Coronary artery (tissue), 2 donors: ENCODE data around the gene CD99.
"Not testable (repeated sequence)": the region's sequence is repeated elsewhere in the genome, so short reads cannot be mapped to it uniquely, and the experiment has no call there.

Experiments used
- DNase-seq: peaks from one replicate; pipeline ENCODE4 v3.0.0-alpha.2; 2017; ENCODE audit warnings: low spot score
- H3K27ac ChIP-seq, 2 donors: fragments of 200-600 bp; sonication (generic); one replicate each; pipeline ENCODE4 v1.5.1; 2016 to 2019
- H3K4me3 ChIP-seq: fragments of 200-600 bp; sonication (generic); 2 replicates; pipeline ENCODE4 v1.5.1; 2016; ENCODE audit warnings: mild to moderate bottlenecking, moderate library complexity
- TF ChIP-seq, protein P1 (sequence below): fragments of 200-600 bp; sonication (generic); IDR thresholded peaks from one replicate; pipeline ENCODE4 v1.5.1; 2019; ENCODE audit warnings: antibody characterized with exemption

Gene CD99

GRCh38 chrX:2748815-2749188, 57.7 kb downstream of the CD99 start:
- TF ChIP-seq, protein P1, sequence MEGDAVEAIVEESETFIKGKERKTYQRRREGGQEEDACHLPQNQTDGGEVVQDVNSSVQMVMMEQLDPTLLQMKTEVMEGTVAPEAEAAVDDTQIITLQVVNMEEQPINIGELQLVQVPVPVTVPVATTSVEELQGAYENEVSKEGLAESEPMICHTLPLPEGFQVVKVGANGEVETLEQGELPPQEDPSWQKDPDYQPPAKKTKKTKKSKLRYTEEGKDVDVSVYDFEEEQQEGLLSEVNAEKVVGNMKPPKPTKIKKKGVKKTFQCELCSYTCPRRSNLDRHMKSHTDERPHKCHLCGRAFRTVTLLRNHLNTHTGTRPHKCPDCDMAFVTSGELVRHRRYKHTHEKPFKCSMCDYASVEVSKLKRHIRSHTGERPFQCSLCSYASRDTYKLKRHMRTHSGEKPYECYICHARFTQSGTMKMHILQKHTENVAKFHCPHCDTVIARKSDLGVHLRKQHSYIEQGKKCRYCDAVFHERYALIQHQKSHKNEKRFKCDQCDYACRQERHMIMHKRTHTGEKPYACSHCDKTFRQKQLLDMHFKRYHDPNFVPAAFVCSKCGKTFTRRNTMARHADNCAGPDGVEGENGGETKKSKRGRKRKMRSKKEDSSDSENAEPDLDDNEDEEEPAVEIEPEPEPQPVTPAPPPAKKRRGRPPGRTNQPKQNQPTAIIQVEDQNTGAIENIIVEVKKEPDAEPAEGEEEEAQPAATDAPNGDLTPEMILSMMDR = no peak
- H3K4me3 ChIP-seq = no peak overlapping the region
- DNase-seq = no peak
- no peak overlapping the region for H3K27ac ChIP-seq

DNA sequence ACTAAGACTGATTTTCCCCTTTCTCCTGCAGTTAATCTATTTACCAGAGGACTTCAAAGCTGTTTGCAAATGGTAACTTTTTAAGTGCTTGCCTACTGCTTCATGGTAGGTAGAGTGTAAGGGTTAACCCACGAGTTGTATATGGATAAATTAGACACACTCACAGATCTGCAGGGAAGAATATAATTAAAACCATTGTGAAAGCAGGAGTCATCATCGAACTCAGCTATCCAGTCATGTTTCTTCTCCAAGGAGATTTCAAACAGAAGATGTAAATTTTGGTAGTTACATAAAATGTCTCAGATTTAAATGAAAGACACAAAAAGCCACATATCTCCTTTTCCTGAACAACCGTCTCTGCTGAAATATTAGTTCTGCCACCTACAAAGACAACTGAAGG, 60.2 kb downstream of the CD99 start:
- no peak for DNase-seq
- H3K4me3 ChIP-seq = no peak overlapping the region
- TF ChIP-seq, protein P1 = no peak
- no peak overlapping the region for H3K27ac ChIP-seq

- DNase-seq, H3K4me3 ChIP-seq, H3K27ac ChIP-seq: not testable (repeated sequence)
These were observed 60.8 kb downstream of the CD99 start, which contains the start of gene XG for GRCh38 chrX:2751874-2752300. Gene XG (plus strand): TSS chrX:2752040. CDS start chrX:2752275, 235 bp downstream.

- DNase-seq, H3K4me3 ChIP-seq, H3K27ac ChIP-seq: not testable (repeated sequence)
These were observed 61.3 kb downstream of the CD99 start for GRCh38 chrX:2752441-2752840.

DNA sequence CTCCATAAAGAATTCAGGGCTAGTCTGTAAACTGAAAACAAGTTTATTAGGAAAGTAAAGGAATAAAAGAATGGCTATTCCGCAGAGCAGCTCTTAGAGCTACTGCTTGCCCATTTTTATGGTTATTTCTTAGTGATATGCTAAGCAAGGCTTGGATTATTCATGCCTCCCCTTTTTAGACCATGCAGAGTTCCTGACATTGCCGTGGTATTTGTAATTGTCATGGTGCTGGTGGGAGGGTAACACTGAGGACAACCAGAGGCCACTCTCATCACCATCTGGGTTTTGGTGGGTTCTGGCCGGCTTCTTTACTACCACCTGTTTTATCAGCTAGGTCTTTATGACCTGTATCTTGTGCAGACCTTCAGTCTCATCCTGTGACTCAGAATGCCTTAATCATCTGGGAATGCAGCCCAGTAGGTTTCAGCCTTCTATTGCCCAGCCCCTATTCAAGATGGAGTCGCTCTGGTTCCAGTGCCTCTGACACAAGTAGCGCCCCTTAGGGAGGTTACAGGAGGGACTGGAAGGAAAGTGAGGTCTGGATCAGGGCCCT, 64.1 kb downstream of the CD99 start:
- not testable (repeated sequence) for DNase-seq, H3K27ac ChIP-seq

GRCh38 chrX:2756548-2756947, 65.5 kb downstream of the CD99 start:
- no peak overlapping the region for H3K27ac ChIP-seq
- no peak for DNase-seq
- TF ChIP-seq, protein P1 = no peak
- no peak overlapping the region for H3K4me3 ChIP-seq

More for the DNA sequence above, 64.1 kb downstream of the CD99 start:
- H3K4me3 ChIP-seq = not testable (repeated sequence)

DNA sequence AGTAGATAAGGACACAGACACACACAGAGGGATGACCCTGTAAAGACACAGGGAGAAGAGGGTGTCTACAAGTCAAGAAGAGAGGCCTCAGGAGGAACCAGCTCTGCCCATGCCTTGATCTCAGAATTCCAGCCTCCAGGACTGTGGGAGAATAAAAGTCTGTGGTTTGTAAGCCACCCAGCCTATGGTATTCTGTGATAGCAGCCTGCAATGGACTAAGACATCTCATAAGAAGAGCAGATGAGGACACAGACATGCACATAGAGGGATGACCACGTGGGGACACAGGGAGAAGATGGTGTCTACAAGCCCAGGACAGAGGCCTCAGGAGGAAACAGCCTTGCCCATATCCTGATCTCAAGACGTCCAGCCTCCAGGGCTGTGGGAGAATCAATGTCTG, 70.2 kb downstream of the CD99 start:
- no peak overlapping the region for H3K4me3 ChIP-seq
- no peak for DNase-seq
- no peak overlapping the region for H3K27ac ChIP-seq
- TF ChIP-seq, protein P1 = no peak

DNA sequence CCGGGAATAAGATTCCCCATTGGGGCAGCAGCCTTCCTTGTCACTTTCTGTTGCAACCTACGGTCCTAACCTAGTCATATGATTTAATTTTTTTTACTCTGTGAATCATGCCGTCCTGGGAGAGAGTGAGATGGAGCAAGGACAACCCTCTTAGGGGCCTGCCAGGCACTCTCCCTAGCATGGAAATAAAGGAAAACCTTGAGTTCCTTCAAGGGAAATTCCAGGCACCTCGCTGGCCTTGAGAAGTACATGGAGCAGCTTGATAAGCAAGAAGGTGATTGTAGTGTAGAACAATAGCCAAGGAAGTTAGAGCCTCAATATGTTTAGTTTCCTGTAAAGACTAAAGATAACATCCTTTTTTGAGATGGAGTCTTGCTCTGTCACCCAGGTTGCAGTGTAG, 71.6 kb downstream of the CD99 start:
- not testable (repeated sequence) for DNase-seq, H3K4me3 ChIP-seq, H3K27ac ChIP-seq

DNA sequence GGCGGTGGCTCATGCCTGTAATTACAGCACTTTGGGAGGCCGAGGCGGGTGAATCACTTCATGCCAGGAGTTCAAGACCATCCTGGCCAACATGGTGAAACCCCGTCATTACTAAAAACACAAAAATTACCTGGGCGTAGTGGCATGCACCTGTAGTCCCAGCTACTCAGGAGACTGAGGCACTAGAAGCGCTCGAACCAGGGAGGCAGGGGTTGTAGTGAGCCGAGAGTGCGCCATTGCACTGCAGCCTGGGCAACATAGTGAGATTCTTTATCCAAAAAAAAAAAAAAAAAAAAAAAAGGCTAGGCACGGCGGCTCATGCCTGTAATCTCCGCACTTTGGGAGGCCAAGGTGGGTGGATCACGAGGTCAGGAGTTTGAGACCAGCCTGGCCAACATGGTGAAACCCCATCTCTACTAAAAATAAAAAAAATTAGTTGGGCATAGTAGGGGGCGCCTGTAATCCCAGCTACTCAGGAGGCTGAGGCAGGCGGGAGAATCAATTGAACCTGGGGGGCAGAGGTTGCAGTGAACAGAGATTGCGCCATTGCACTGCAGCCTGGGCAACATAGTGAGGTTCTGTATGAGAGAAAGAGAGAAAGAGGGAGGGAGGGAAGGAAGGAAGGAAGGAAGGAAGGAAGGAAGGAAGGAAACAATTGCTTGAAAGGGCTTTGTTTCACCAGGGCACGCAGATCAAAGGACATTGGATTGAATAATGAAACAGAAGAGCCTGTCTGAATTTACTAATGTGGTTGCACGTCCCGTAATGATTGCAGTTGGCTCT, 73.9 kb downstream of the CD99 start:
- H3K27ac ChIP-seq, H3K4me3 ChIP-seq, DNase-seq: not testable (repeated sequence)

DNA sequence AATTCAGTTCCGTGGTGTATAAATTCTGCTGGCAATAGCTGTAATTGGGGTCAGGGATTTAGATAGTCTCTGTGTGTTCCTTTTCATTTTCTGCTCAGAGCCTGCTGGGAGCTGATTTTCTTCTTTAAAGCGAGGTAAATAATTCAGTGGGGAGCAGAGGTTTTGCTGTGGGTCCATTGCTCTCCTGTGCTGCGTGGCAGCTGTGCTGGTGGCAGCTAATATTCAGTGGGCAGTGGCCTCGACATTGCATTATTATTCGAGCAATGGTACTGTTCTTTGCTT, 74.4 kb downstream of the CD99 start:
- TF ChIP-seq, protein P1 = no peak
- DNase-seq = no peak
- Histone ChIP-seq H3K4me3 (no peak overlapping the region), H3K27ac (no peak overlapping the region)
